ENCODE results near the gene NPLOC4.
"Not testable (repeated sequence)": the region's sequence is repeated elsewhere in the genome, so short reads cannot be mapped to it uniquely, and the experiment has no call there.

The NPLOC4 gene

GRCh38 chr17:81630274-81630673 lies 6.6 kb downstream of the NPLOC4 start:
- DNase-seq, result no peak

- DNase-seq, result no peak
Measured at GRCh38 chr17:81621494-81622130, 15.3 kb downstream of the NPLOC4 start.

DNA sequence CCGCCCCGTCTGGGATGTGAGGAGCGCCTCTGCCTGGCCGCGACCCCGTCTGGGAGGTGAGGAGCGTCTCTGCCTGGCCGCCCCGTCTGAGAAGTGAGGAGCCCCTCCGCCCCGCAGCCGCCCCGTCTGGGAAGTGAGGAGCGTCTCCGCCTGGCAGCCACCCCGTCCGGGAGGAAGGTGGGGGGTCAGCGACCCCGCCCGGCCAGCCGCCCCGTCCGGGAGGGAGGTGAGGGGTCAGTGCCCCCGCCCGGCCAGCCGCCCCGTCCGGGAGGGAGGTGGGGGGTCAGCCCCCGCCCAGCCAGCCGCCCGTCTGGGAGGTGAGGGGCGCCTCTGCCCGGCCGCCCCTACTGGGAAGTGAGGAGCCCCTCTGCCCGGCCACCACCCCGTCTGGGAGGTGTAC lies 18.6 kb downstream of the NPLOC4 start:
- DNase-seq, result not testable (repeated sequence)

DNA sequence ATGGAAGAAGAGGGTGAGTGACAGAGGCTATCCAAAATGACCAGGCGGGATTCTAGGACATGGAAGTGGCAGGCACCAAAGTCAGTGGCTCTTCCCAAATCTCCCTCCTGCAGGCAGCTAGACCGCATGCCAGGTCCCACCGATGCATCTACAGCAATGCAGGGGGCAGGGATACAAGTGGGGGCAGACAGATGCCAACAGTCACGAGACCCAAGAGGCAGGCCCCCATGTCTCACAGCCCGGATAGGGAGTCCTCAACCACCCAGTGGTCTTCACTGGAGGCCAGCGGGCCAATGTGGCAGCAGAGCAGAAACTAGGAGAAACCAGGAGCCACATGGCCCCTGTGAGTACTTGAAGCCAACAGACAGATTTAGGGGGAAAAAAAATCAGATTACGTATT lies 20.0 kb downstream of the NPLOC4 start:
- DNase-seq, result no peak

GRCh38 chr17:81615401-81615930 lies 21.4 kb downstream of the NPLOC4 start:
- no peak for DNase-seq

- DNase-seq, result no peak
Measured at GRCh38 chr17:81612172-81612970, 24.5 kb downstream of the NPLOC4 start.

- DNase-seq, result no peak
Measured at GRCh38 chr17:81609541-81610311, 27.2 kb downstream of the NPLOC4 start.

DNA sequence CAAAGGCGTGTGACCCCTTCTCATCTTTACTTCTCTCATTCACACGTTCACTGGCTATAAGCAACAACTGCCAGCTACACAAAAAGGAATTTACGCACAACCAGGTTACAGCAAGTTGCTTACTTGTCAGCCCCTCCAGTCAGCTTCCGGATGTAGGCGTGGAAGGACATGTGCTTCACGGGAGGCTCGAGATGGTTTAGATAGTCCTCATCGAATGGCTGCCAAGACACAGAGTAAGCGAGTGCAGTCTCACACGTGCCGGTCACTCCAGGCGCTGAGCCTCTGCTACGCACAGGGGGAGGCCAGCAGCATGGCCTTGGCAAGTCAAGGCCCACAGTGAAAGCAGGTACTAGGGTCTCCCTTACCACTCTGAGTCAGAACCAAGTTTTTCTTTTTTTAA lies 28.3 kb downstream of the NPLOC4 start:
- no peak for DNase-seq

- DNase-seq, result no peak
Measured at GRCh38 chr17:81608082-81608481, 28.8 kb downstream of the NPLOC4 start.

DNA sequence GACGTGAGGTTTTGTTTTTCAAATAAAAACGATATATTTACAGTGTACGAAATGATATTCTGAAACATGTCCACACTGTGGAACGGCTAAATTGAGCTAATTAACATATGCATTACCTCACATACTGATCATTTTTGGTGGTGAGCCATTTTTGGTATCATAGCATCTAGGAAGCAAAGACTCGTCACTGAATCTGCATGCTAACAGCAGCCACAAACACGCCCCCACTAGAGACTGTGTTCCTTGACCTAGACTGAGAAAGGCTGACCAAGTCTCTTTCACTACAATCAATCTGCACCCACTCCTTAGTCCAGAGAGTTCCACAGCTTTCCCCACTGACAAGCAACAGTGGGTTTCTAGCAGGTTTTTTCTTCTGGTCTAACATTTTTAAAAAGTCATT lies 29.5 kb downstream of the NPLOC4 start:
- no peak for DNase-seq

DNA sequence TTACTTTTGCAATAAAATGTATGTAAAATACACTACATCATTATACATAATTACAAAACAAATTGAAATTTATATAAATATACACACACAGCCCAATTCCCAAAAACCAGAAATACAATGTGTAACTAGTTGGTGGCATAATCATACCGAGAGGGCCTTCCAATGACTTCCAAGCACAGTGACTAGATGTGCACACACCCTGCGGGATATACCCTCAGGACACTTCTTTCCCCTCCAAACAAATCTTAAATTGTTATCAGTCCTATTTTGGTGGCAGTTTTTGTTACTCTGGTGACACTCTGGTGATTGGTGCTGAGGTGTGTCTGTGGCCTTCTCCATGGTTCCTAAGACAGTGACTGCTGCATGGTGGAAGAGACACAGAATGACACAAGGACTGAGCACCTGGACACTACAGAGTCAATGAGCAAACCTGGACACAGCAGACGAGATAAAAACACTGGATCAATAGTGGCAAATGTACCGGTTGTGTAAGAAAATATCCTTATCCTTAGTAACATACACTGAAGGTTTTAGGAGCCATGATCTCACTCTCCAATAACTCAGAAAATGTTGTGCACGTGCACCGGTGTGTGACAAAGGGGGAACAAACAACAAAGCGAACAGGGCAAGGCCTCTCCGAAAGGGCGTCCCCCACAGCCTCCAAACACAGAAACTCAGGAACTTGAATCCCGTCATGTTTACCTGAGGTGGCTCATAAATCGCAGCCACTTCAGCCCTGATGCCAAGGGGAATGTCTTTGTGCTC lies 32.9 kb downstream of the NPLOC4 start:
- no peak for DNase-seq

GRCh38 chr17:81601525-81602120 lies 35.3 kb downstream of the NPLOC4 start:
- peak; percentile 44 for DNase-seq

DNA sequence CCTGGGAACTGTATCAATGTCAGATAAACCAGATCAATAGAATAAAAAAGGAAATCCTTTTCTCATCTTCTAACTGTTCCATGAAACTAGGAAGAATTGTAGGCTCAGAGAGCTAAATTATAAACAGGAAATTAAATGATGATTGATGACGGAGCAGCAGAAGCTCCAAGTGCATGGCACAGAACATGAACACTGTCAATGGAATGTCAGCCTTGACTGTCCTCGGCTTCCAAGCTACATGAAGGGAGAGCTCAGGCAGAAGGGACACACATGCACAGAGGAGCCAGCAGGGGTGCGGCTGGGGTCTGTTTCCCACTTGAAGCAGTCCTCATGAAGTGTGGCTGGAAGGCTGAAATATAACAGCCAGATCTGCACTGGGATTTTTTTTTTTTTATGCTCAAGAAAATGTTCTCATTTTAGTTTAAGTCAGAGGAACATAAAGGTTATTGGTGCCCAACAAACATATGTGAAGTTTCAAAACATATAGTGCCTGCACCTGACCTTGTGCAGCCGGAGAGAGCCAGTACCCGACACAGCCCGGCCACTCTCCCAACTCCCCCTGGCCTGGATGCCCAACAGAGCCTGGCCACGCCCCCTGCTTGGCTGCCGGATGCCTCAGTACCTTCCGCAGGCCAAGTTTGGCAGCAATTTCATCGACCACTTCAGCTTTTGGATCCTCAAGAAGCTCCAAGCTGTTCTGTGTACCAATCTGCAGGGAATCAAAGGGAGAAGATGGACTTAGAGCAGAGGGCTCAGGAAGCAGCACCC lies 37.0 kb downstream of the NPLOC4 start:
- no peak for DNase-seq

- no peak for DNase-seq
Measured at GRCh38 chr17:81593105-81593871, 43.6 kb downstream of the NPLOC4 start.

DNA sequence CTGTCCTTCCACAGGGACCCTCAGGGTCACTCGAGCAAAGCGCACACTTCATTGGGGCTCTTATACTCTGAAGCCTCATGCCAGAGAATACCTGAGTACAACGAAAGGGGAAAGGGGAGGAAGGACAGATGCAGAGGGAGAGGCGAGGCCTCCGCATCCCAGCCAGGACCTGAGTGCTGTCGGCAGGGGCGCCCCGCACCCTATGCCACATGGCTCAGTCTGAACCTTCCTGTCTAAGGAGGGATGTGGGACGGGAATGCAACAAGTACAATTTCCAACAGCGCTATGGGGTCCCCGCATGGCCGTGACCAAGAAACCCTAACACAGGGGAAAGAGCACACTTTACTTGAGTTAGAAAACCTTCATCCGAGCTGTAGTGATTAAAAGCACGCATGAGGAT lies 44.9 kb downstream of the NPLOC4 start:
- DNase-seq, result no peak

DNA sequence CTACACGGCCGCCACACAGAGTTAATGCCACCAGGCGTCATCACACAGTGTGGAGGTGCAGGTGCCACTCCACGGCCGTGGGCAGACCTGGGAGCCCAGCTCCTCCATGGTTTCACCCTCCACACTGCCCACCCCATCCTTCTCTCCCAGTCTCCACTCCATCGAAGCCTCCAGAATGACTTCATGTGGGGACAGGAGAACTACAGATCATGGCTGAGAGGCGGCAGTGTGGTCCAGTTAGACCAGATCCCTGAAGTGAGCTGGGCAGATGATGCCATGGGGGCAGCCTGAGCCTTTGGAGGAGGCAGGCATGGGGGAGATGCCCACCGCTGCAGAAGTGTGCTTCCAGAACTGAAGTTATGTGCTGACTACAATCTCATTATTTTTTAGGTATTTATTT lies 46.8 kb downstream of the NPLOC4 start:
- no peak for DNase-seq

DNA sequence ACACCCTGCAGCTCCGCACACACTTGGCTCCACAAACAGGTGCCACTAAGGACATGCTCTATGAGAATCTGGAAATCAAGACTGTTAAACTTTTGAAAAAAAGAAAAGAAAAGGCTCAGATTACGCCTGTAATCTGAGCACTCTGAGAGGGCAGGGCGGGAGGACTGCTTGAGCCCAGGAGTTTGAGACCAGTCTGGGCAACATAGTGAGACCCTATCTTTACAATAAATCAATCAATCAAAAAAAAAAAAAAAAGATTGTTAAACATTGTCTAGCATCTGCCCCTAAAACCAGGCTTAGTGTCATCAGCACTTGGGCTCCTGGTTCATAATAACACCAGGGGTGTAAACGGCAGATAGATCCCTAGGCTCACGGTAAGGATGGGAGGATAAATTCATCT lies 47.3 kb downstream of the NPLOC4 start:
- no peak for DNase-seq

- no peak for DNase-seq
Measured at GRCh38 chr17:81586096-81586495, 50.8 kb downstream of the NPLOC4 start.

DNA sequence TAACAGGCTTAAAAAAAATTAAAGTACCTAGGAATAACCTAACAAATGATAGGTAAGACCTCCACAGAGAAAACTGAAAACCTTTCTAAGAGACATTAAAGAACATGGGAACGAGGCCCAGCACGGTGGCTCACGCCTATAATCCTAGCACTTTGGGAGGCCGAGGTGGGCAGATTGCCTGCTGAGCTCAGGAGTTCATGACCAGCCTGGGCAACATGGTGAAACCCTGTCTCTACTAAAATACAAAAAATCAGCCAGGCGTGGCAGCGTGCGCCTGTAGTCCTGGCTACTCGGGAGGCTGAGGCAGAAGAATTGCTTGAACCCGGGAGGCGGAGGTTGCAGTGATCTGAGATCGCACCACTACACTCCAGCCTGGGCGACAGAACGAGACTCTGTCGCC lies 52.1 kb downstream of the NPLOC4 start:
- not testable (repeated sequence) for DNase-seq

GRCh38 chr17:81583589-81584342 lies 53.1 kb downstream of the NPLOC4 start:
- DNase-seq, result no peak
